Activated CD4-positive, alpha-beta memory T cell treated with anti-CD3 and anti-CD28 coated beads, Interleukin-2, amount 10 ng/mL, durations not matched to agents 7 days and 5 days (primary cell): Measurements from ENCODE around the gene MYO1D. TPM values are rescaled to one million over a fixed set of nuclear protein-coding genes. Genes with fewer than 3 reads are reported as not detected.

Experiments
- CTCF ChIA-PET: fragments of 350-600 bp; sonication (Branson Sonifier 250); formaldehyde crosslinking; loops from one replicate; lab custom pipeline; 2021; ENCODE audit warnings: antibody characterized with exemption, inconsistent platforms; lab: Charles Lee
- POLR2A ChIA-PET: fragments of 350-600 bp; sonication (Branson Sonifier 250); formaldehyde crosslinking; loops from one replicate; lab custom pipeline; 2021; ENCODE audit warnings: antibody characterized with exemption; lab: Charles Lee
- DNase-seq: peaks from one replicate; pipeline ENCODE4 v3.0.0-alpha.2; 2020
- H3K27ac Mint-ChIP-seq: one replicate; pipeline ENCODE4 v1.8.0; 2021; ENCODE audit warnings: mild to moderate bottlenecking, mixed read lengths
- H3K27me3 Mint-ChIP-seq: one replicate; pipeline ENCODE4 v1.8.0; 2021; ENCODE audit warnings: mixed read lengths
- H3K36me3 Mint-ChIP-seq: one replicate; pipeline ENCODE4 v1.8.0; 2021; ENCODE audit warnings: low read depth, mixed read lengths
- H3K4me1 Mint-ChIP-seq: one replicate; pipeline ENCODE4 v1.8.0; 2021; ENCODE audit warnings: mixed read lengths
- H3K4me3 Mint-ChIP-seq: one replicate; pipeline ENCODE4 v1.8.0; 2021; ENCODE audit warnings: mild to moderate bottlenecking, mixed read lengths
- H3K9me3 Mint-ChIP-seq: one replicate; pipeline ENCODE4 v1.8.0; 2021; ENCODE audit warnings: mixed read lengths
- total RNA-seq, 2 experiments: library from RNA; stranded (reverse); gene quantifications; one replicate each; pipeline ENCODE4 v1.2.3, GENCODE V29; 2021

Gene MYO1D
- total RNA-seq, 2 experiments from 2014 or later, result 8.3 to 11.1 TPM

DNA sequence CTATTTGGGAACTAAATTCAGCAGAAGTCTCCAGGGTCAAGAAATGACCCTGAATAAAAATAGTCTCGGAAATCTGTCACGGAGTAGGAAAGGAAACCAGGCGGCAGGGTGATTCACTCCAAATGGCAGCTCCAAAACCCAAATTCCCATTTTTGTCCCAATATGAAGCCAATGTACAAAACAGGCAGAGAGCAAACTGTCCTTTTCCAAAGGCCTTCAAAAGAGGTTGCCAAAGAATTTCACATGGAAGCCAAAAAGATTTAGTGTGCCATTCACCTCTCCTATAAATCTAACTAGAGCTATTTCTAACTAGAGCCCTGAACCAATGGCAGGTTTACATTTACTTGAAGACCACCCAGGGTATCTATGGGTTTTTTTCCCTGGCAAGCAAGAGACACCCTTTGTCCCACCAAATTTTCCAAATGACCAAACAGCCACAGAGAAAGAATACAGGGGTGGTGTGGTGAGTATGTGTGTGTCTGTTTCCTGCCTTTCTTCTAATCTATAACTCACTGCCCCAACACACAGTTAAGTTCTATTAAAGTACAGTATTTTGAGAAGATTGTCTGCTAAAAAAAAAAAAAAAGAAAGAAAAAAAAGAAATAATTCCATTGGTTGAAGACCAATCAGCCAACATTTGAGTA lies 6.8 kb downstream of the MYO1D start:
- DNase-seq, result no peak
- no peaks in the 10 kb centered on the region for H3K27me3 Mint-ChIP-seq
- ChIA-PET POLR2A (no interaction called here), CTCF (no interaction called here)
- H3K9me3 Mint-ChIP-seq, result no peaks in the 10 kb centered on the region
- no peak overlapping the region for H3K27ac Mint-ChIP-seq
- peaks cover 2% of the 10 kb centered on the region for H3K4me1 Mint-ChIP-seq
- no peak overlapping the region for H3K4me3 Mint-ChIP-seq
- no peaks in the 10 kb centered on the region for H3K36me3 Mint-ChIP-seq

DNA sequence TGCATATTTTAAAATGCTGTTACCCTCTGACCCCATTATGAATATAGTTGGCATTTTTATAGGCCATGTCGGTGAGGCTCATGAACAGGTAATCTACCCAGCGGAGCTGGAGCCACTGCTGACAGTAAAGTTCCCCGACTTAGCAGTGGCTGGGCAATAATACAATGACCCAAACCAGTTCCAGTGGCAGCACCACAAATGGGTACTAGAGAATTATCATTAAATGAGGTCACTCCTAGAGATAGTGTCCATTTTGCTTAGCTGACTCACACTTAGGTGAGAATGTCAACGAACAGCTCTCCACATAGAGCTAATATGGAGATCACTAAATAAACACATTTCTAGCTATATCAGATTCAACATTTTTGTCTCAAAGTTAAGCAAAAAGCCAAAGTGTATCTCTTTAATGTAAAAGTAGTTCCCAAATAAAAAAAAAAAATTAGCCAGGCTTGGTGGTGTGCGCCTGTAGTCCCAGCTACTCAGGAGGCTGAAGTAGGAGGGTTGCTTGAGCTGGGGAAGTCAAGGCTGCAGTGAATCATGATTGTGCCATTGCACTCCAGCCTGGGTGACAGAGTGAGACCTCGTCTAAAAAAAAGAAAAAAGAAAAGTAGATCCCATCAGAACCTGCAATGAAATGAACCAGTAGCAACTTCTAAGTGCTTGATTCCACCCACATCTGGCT lies 7.4 kb downstream of the MYO1D start:
- H3K4me1 Mint-ChIP-seq, result no peaks in the 10 kb centered on the region
- POLR2A ChIA-PET, result no interaction called here
- CTCF ChIA-PET, result no interaction called here
- no peaks in the 10 kb centered on the region for H3K9me3 Mint-ChIP-seq
- H3K36me3 Mint-ChIP-seq, result no peaks in the 10 kb centered on the region
- H3K27me3 Mint-ChIP-seq, result no peaks in the 10 kb centered on the region
- H3K4me3 Mint-ChIP-seq, result no peak overlapping the region
- no peak for DNase-seq
- no peak overlapping the region for H3K27ac Mint-ChIP-seq

DNA sequence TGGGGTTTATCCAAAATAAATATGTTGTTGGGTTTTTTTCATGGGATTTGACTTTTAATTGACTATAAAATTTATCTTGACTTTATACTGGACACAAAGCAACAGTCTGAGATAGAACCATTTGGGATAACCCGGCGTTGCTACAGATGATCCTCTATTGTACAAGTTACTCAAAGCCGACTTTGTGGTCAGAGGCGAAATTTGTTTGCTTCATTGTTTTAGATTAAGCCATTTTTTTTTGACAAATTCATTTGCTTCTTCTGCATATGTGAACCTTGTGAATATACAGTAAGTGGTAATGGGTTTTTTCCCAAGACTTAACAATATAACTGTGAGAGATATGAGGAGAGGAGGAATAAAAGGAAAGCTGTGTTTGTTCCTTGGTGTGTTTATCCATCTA lies 11.8 kb downstream of the MYO1D start:
- CTCF ChIA-PET, result interaction anchor here (2.4 kb wide), 1 partner anchor 11 kb away, joined by 12 read pairs; the partner anchor contains the start of gene MYO1D
- Mint-ChIP-seq H3K36me3 (no peaks in the 10 kb centered on the region), H3K27ac (no peak overlapping the region), H3K4me1 (no peaks in the 10 kb centered on the region), H3K27me3 (no peaks in the 10 kb centered on the region), H3K9me3 (no peaks in the 10 kb centered on the region), H3K4me3 (no peak overlapping the region)
- DNase-seq, result no peak
- POLR2A ChIA-PET, result no interaction called here

DNA sequence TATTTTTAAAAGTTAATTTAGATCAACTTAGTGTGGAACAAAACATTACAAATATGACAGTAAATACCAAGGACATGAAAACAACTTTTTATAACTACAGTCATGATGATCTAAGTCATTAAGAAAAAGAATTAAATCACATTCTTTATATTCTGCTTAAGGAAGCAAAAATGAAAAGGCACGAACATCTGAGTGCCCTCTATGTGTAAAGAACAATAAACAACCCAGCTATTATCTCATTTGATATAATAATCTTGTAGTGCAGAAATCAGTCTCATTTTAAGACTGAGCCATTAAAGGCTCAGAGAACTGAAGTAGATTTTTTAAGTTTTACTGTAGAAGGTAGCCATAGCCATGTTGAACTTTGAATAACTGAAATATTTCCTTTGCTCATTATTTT lies 13.4 kb downstream of the MYO1D start:
- ChIA-PET POLR2A (no interaction called here), CTCF (interaction anchor here (0.6 to 2.4 kb wide), 3 partner anchors 13 to 1863 kb away, joined by 3 to 12 read pairs (median 6); partner anchors contain the start of gene MYO1D)
- H3K27me3 Mint-ChIP-seq, result no peaks in the 10 kb centered on the region
- no peak overlapping the region for H3K4me3 Mint-ChIP-seq
- no peak for DNase-seq
- no peaks in the 10 kb centered on the region for H3K36me3 Mint-ChIP-seq
- H3K27ac Mint-ChIP-seq, result no peak overlapping the region
- no peaks in the 10 kb centered on the region for H3K4me1 Mint-ChIP-seq
- H3K9me3 Mint-ChIP-seq, result no peaks in the 10 kb centered on the region

DNA sequence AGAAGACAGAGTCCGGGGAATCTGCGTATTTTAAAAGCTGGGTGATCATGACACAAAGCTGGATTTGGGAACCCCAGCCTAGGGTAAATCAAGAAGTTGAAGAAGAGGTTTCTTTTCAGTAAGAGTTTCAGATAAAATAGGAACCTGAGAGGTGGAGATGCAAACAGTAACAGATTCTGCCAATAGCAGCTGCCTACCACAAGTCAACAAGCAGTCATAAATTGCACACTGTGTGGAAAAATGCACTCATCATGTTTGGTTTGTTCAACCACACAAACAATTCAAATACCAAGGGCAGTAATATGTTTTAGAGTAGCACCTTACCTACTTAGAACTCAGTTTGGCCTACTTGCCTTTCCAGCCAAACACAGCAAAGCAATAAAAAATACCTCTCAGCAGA lies 14.0 kb downstream of the MYO1D start:
- Mint-ChIP-seq H3K36me3 (no peaks in the 10 kb centered on the region), H3K9me3 (no peaks in the 10 kb centered on the region), H3K27me3 (no peaks in the 10 kb centered on the region), H3K4me1 (no peaks in the 10 kb centered on the region), H3K4me3 (no peak overlapping the region), H3K27ac (no peak overlapping the region)
- ChIA-PET CTCF (interaction anchor here (2.4 kb wide), 1 partner anchor 14 kb away, joined by 12 read pairs; the partner anchor contains the start of gene MYO1D), POLR2A (no interaction called here)
- DNase-seq, result no peak

DNA sequence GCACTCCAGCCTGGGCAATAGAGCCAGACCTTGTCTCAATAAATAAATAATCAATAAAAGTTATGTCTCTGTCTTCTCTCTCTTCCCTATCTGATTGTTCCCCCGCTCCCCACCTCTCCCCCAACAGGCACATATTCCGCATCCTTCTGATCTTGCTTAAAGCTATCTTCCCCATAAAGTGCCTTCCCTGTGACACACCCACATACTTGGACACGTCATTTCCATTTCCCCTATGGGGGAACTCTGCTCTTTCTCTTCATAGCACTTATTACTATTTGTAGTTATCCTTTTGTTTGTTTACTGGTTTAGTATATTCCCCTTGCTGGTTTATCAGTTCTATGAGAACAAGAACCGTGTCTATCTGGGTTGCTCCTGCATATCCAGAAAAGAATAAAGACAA lies 14.9 kb downstream of the MYO1D start:
- Mint-ChIP-seq H3K9me3 (no peaks in the 10 kb centered on the region), H3K4me3 (no peak overlapping the region), H3K4me1 (no peaks in the 10 kb centered on the region), H3K36me3 (no peaks in the 10 kb centered on the region), H3K27me3 (peaks cover 2% of the 10 kb centered on the region), H3K27ac (no peak overlapping the region)
- ChIA-PET POLR2A (no interaction called here), CTCF (no interaction called here)
- DNase-seq, result no peak

DNA sequence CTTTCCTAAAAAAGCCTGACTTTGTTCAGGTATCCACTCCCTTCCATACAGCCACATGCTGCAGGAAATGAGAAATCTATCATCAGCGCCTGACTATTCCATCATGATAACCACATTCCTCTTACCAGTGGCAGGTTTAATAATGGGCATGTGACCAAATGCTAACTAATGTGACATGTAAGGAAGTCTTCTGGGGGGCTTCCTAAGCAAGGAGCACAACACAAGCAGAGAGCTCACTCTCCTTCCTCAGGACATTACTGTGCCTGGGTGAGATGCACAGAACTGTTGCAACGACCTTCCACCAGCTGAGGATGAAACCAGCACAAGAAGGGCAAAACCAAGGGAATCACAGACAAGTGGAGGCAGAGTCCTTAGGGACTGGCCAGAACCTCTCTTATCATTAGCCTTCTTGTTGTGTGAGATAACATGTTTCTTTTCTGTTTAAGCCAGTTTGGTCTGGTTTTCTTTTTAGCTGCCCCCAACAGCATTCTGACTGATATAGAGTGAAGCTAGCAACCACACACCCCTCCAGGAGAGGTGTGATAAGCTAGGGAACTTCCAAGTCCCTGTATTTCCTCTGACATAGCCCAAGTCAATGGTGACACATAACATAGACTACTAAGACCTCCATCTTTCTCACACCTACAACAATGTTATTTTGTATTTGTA lies 16.9 kb downstream of the MYO1D start:
- POLR2A ChIA-PET, result no interaction called here
- H3K27ac Mint-ChIP-seq, result no peak overlapping the region
- H3K4me1 Mint-ChIP-seq, result no peaks in the 10 kb centered on the region
- no peak for DNase-seq
- H3K9me3 Mint-ChIP-seq, result no peaks in the 10 kb centered on the region
- CTCF ChIA-PET, result interaction anchor here (0.8 kb wide), 1 partner anchor 17 kb away, joined by 5 read pairs; the partner anchor contains the start of gene MYO1D
- no peaks in the 10 kb centered on the region for H3K36me3 Mint-ChIP-seq
- H3K4me3 Mint-ChIP-seq, result no peak overlapping the region
- peaks cover 2% of the 10 kb centered on the region for H3K27me3 Mint-ChIP-seq

DNA sequence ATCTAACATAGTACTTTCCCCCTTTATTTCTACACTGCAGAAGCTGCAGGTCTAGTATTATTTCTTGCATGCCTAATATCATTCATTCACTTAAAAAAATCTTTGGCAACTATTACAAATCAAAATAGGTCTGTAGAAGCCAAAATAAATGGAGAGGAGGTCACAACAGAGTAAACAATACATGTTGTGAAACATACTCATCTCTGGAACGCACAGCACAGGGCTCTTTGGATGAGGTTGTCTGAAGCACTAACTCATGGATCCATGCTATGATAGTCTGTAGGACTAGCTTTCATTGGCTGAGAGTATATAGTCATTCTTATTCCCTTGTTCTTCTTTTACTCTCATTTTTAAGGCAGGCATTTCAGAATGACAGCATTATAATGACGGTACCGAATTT lies 21.3 kb downstream of the MYO1D start:
- no peaks in the 10 kb centered on the region for H3K9me3 Mint-ChIP-seq

GRCh38 chr17:32854832-32855389 lies 22.0 kb downstream of the MYO1D start:
- Mint-ChIP-seq H3K4me1 (no peaks in the 10 kb centered on the region), H3K4me3 (no peak overlapping the region), H3K9me3 (no peaks in the 10 kb centered on the region), H3K27me3 (peaks cover 6% of the 10 kb centered on the region), H3K27ac (no peak overlapping the region), H3K36me3 (no peaks in the 10 kb centered on the region)
- POLR2A ChIA-PET, result no interaction called here
- CTCF ChIA-PET, result interaction anchor here (1.5 kb wide), 1 partner anchor 22 kb away, joined by 6 read pairs; the partner anchor contains the start of gene MYO1D
- DNase-seq, result no peak

More for the DNA sequence above, 21.3 kb downstream of the MYO1D start:
- Mint-ChIP-seq H3K4me3 (no peak overlapping the region), H3K27ac (no peak overlapping the region), H3K4me1 (no peaks in the 10 kb centered on the region), H3K36me3 (no peaks in the 10 kb centered on the region), H3K27me3 (peaks cover 6% of the 10 kb centered on the region)
- ChIA-PET POLR2A (no interaction called here), CTCF (no interaction called here)
- no peak for DNase-seq

- ChIA-PET POLR2A (no interaction called here), CTCF (interaction anchor here (0.8 to 1.5 kb wide), 2 partner anchors 23 to 71 kb away, joined by 3 to 6 read pairs; partner anchors contain the start of gene MYO1D)
- no peaks in the 10 kb centered on the region for H3K4me1 Mint-ChIP-seq
- DNase-seq, result no peak
- H3K9me3 Mint-ChIP-seq, result no peaks in the 10 kb centered on the region
- peaks cover 6% of the 10 kb centered on the region for H3K27me3 Mint-ChIP-seq
- no peaks in the 10 kb centered on the region for H3K36me3 Mint-ChIP-seq
- no peak overlapping the region for H3K27ac Mint-ChIP-seq
- H3K4me3 Mint-ChIP-seq, result no peak overlapping the region
Measured at GRCh38 chr17:32854207-32854606, 22.7 kb downstream of the MYO1D start.

DNA sequence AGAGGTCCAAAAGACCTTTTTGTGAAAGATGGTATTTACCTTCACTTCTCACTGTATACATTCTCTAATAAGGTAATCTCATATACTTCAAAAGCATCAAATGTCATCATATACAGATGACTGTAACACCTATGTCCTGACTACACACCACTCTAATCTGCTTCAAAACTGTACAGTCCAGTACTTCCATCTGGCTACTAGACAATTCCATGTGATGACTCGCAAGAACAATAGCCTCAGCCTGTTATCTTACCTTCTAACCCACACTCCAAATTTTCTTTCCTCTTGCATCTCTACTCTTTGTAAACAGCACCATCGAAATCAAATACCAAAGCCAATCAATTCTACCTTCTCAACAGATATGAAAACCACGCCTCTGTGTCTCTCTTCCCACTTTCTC lies 24.1 kb downstream of the MYO1D start:
- H3K9me3 Mint-ChIP-seq, result no peaks in the 10 kb centered on the region
- H3K4me1 Mint-ChIP-seq, result no peaks in the 10 kb centered on the region
- no peak overlapping the region for H3K27ac Mint-ChIP-seq
- no peak overlapping the region for H3K4me3 Mint-ChIP-seq
- no peaks in the 10 kb centered on the region for H3K36me3 Mint-ChIP-seq
- POLR2A ChIA-PET, result no interaction called here
- DNase-seq, result no peak
- CTCF ChIA-PET, result no interaction called here
- H3K27me3 Mint-ChIP-seq, result peaks cover 6% of the 10 kb centered on the region

DNA sequence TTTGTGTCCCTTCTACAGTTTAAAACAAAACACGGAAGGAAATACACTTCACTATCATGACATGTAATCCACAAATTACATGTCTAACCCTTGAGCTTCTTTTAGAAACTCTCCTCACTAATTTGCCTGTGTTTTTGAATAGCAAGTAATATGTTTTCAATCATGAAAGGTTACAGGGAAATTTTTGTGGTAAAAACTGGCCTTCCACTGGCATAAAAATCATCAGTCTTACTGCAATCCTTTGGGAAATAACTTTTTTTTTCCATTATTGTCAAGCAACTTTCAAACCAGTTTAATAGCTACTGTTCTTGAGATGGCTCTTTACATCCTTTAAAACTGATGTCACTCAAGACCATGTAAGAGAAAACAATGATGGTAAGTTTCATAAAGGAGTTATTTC lies 27.0 kb downstream of the MYO1D start:
- ChIA-PET POLR2A (no interaction called here), CTCF (no interaction called here)
- no peaks in the 10 kb centered on the region for H3K36me3 Mint-ChIP-seq
- no peak overlapping the region for H3K4me3 Mint-ChIP-seq
- H3K27me3 Mint-ChIP-seq, result peaks cover 5% of the 10 kb centered on the region
- H3K9me3 Mint-ChIP-seq, result no peaks in the 10 kb centered on the region
- DNase-seq, result no peak
- no peaks in the 10 kb centered on the region for H3K4me1 Mint-ChIP-seq
- H3K27ac Mint-ChIP-seq, result no peak overlapping the region

DNA sequence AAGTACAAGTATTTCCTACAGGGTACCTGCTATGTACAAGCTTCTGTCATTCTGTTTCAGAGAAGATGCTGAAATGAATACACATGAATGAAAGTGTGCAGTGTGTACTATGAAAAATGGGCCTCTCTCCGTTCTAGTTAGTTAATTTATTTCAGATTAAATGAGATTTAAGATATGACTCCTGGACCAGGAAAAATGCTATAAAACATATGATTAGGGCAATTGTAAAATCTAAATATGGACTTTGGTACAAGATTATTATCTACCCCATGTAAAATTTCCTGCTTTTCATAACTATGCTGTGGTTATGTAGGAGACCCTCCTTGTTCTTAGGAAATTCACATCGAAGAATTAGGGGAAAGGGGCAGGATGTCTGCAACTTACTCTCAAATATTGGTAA lies 28.9 kb downstream of the MYO1D start:
- no peaks in the 10 kb centered on the region for H3K36me3 Mint-ChIP-seq
- H3K27me3 Mint-ChIP-seq, result peaks cover 2% of the 10 kb centered on the region
- ChIA-PET POLR2A (no interaction called here), CTCF (no interaction called here)
- no peak overlapping the region for H3K4me3 Mint-ChIP-seq
- H3K4me1 Mint-ChIP-seq, result no peaks in the 10 kb centered on the region
- H3K9me3 Mint-ChIP-seq, result no peaks in the 10 kb centered on the region
- H3K27ac Mint-ChIP-seq, result no peak overlapping the region
- no peak for DNase-seq
